Neural progenitor cell (in vitro differentiated cells): ENCODE measurements around the gene PGC.

Experiments used
- CTCF ChIP-seq: fragments of 200-600 bp; sonication (generic); IDR thresholded peaks from 2 replicates; pipeline ENCODE4 v1.5.1; 2017; ENCODE audit warnings: antibody characterized with exemption, mild to moderate bottlenecking
- EZH2 ChIP-seq: fragments of 200-600 bp; sonication (generic); IDR thresholded peaks from 2 replicates; pipeline ENCODE4 v1.6.1; 2017; ENCODE audit warnings: antibody characterized with exemption, mild to moderate bottlenecking, moderate library complexity
- EZH2phosphoT487 ChIP-seq: fragments of 200-600 bp; sonication (generic); IDR thresholded peaks from 2 replicates; pipeline ENCODE4 v1.6.1; 2017; ENCODE audit warnings: antibody characterized with exemption

- no peak for TF ChIP-seq CTCF
- TF ChIP-seq EZH2phosphoT487, result no peak
- no peak for TF ChIP-seq EZH2
These were observed 31.2 kb downstream of the PGC start for GRCh38 chr6:41715795-41716515.
